H1 (cell line): ENCODE results near the gene FAM221B. TPM values are rescaled to one million over a fixed set of nuclear protein-coding genes. Genes with fewer than 3 reads are reported as not detected.

ENCODE experiments used
- SAP30 ChIP-seq: fragments of 300-600 bp; sonication (generic); IDR thresholded peaks from 2 replicates; pipeline ENCODE4 v1.7.1; 2012; ENCODE audit warnings: low read length, moderate library complexity, mild to moderate bottlenecking, inconsistent platforms; ENCODE audit not compliant: insufficient read depth, insufficient replicate concordance
- polyA plus RNA-seq, 7 experiments: library from polyadenylated mRNA; depleted of rRNA in 3 of 7; stranded (reverse) in 5 of 7; unstranded in 2 of 7; fragments of >200 nt in 5 of 7; fragments of 200-250 nt in 2 of 7; gene quantifications; 1 replicate in 5 of 7; 2 replicates in 1 of 7; 4 replicates in 1 of 7; pipeline versions ENCODE4 v1.2.1 to v1.2.3, GENCODE V29; 2011 to 2013; ENCODE audit warnings: missing spikeins in 2 of 7, mixed read lengths in 2 of 7
- total RNA-seq: library from RNA; stranded (reverse); fragmentation: NEBNext Ultra II Directional; extraction: Animal tissue kit (Norgen Biotek cat#: 25700); gene quantifications from 2 replicates; pipeline ENCODE4 v1.2.1, GENCODE V29; 2021
- TF ChIP-seq, protein P1 (sequence below), 3 experiments: IDR thresholded peaks; 1 replicate in 2 of 3; 2 replicates in 1 of 3; pipeline versions ENCODE4 v1.5.1 to v1.6.1; 2011; ENCODE audit warnings: low read length in 3 of 3, mild to moderate bottlenecking in 3 of 3, inconsistent platforms in 2 of 3, low read depth in 1 of 3, moderate library complexity in 1 of 3; ENCODE audit not compliant: insufficient read depth in 1 of 3; ENCODE audit errors: control extremely low read depth in 1 of 3

FAM221B gene
- total and polyA plus RNA-seq, 2 of the 8 experiments (the other 6 are each of a cell fraction or from before 2014, with no cell fraction given) = not detected

DNA sequence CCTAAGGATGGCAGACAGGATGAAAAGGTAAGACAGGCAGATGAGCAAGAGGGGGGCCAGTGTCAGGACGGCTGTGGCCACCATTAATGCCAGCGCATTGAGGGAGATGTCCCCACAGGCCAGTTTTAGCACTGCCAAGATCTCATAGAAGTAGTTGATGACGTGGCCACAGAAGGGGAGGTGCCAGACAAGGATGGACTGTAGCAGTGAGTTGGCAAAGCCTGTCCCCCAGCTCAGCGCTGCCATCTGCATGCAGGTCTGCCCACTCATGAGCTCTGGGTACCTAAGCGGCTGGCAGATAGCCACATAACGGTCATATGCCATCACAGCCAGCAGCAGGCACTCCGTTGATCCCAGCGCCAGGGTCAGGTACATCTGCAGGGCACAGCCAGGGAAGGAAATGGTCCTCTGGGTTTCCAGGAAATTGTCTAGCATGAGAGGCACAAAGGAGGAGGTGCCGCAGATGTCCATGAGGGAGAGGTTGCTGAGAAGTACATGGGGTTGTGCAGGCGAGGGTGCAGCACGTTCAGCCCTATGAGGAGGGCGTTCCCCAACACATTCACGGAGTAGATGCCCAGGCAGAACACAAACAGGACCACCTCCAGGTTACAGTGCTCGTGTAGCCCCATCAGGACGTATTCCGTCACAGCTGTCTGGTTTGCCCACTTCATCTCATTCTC, 30.9 kb upstream of the FAM221B start (continued):
- TF ChIP-seq, protein P1, sequence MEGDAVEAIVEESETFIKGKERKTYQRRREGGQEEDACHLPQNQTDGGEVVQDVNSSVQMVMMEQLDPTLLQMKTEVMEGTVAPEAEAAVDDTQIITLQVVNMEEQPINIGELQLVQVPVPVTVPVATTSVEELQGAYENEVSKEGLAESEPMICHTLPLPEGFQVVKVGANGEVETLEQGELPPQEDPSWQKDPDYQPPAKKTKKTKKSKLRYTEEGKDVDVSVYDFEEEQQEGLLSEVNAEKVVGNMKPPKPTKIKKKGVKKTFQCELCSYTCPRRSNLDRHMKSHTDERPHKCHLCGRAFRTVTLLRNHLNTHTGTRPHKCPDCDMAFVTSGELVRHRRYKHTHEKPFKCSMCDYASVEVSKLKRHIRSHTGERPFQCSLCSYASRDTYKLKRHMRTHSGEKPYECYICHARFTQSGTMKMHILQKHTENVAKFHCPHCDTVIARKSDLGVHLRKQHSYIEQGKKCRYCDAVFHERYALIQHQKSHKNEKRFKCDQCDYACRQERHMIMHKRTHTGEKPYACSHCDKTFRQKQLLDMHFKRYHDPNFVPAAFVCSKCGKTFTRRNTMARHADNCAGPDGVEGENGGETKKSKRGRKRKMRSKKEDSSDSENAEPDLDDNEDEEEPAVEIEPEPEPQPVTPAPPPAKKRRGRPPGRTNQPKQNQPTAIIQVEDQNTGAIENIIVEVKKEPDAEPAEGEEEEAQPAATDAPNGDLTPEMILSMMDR (IDR thresholded peaks at IDR 0.05; ENCODE audit: control extremely low read depth in 1 of 3, insufficient read depth in 1 of 3, low read depth in 1 of 3, low read length in 3 of 3) = peak in 2 of 3 experiments; percentile 4; a peak in 2 of 4 replicates
- TF ChIP-seq SAP30 = no peak
- TF ChIP-seq, all 59 proteins: peak for 2
